MM.1S (cell line): ENCODE measurements around the gene METTL21A.

Experiments used
- EZH2 ChIP-seq: fragments of 300-600 bp; sonication (generic); optimal IDR thresholded peaks from 2 replicates; pipeline ENCODE3; 2017; ENCODE audit warnings: low read depth, mild to moderate bottlenecking, antibody characterized with exemption, low read length, mixed read lengths
- EZH2phosphoT487 ChIP-seq: fragments of 300-600 bp; sonication (generic); IDR thresholded peaks from 2 replicates; pipeline ENCODE4 v1.6.1; 2018; ENCODE audit warnings: antibody characterized with exemption, low read length
- TF ChIP-seq, protein P1 (sequence below): fragments of 300-600 bp; sonication (generic); IDR thresholded peaks from 2 replicates; pipeline ENCODE4 v1.5.1; 2016; ENCODE audit warnings: antibody characterized with exemption, low read length, mixed read lengths

DNA sequence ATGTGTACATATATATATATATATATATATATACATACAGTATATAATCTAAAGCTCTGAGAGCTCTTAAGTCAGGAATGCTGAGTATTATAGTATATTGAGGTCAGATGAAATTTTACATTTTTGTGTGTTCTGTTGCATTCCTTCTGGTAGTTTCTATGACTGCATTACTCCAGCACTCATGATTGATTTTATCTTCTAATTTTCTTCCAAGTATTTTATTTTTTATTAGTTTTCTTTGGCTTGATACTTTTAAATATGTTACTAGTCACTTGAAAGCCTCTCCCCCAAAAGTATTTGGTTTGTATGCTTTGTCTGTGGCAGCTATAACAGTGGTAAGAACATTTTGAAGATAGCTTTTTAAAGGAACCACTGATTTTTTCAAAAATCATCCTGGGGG lies 25.0 kb downstream of the METTL21A start:
- TF ChIP-seq, protein P1, sequence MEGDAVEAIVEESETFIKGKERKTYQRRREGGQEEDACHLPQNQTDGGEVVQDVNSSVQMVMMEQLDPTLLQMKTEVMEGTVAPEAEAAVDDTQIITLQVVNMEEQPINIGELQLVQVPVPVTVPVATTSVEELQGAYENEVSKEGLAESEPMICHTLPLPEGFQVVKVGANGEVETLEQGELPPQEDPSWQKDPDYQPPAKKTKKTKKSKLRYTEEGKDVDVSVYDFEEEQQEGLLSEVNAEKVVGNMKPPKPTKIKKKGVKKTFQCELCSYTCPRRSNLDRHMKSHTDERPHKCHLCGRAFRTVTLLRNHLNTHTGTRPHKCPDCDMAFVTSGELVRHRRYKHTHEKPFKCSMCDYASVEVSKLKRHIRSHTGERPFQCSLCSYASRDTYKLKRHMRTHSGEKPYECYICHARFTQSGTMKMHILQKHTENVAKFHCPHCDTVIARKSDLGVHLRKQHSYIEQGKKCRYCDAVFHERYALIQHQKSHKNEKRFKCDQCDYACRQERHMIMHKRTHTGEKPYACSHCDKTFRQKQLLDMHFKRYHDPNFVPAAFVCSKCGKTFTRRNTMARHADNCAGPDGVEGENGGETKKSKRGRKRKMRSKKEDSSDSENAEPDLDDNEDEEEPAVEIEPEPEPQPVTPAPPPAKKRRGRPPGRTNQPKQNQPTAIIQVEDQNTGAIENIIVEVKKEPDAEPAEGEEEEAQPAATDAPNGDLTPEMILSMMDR, result no peak
- TF ChIP-seq EZH2phosphoT487, result no peak
- no peak for TF ChIP-seq EZH2
